Keratinocyte (primary cell): ENCODE data around the gene LMNTD1. TPM values are rescaled to one million over a fixed set of nuclear protein-coding genes. Genes with fewer than 3 reads are reported as not detected.

Experiments used
- DNase-seq: peaks from one replicate; pipeline ENCODE4 v3.0.0-alpha.2; 2011; ENCODE audit warnings: low read depth, missing footprints, low spot score
- FAIRE-seq: peaks from 2 replicates; lab custom pipeline; 2011; peaks lifted over from hg19 to GRCh38; lab: Jason Lieb, UNC
- H2AFZ ChIP-seq: 2 replicates; pipeline ENCODE4 v1.6.0; 2012; ENCODE audit warnings: low read length, control low read depth, inconsistent platforms; ENCODE audit not compliant: control insufficient read depth
- H3K27ac ChIP-seq: 2 replicates; pipeline ENCODE4 v1.5.1; 2011; ENCODE audit warnings: low read length; ENCODE audit not compliant: control insufficient read depth, insufficient read depth
- H3K27me3 ChIP-seq: 3 replicates; pipeline ENCODE4 v1.6.0; 2011; ENCODE audit warnings: low read length; ENCODE audit not compliant: control insufficient read depth, insufficient read depth; ENCODE audit errors: extremely low read depth
- H3K36me3 ChIP-seq, 2 experiments: 2 replicates in 1 of 2; 3 replicates in 1 of 2; pipeline ENCODE4 v1.5.1; 2011; ENCODE audit warnings: low read length in 2 of 2, mild to moderate bottlenecking in 1 of 2; ENCODE audit not compliant: control insufficient read depth in 2 of 2, insufficient read depth in 2 of 2; ENCODE audit errors: extremely low read depth in 1 of 2
- H3K4me1 ChIP-seq: 3 replicates; pipeline ENCODE4 v1.5.1; 2011; ENCODE audit warnings: low read length; ENCODE audit not compliant: control insufficient read depth, insufficient read depth; ENCODE audit errors: extremely low read depth
- H3K4me2 ChIP-seq: 3 replicates; pipeline ENCODE4 v1.6.0; 2011; ENCODE audit warnings: low read depth, low read length; ENCODE audit not compliant: control insufficient read depth, insufficient read depth; ENCODE audit errors: extremely low read depth
- H3K4me3 ChIP-seq, 3 experiments: fragments of 200-600 bp in 1 of 3; sonication (generic) in 1 of 3; 2 replicates in 2 of 3; 3 replicates in 1 of 3; pipeline ENCODE4 v1.5.1; 2011 to 2016; ENCODE audit warnings: low read length in 3 of 3, mild to moderate bottlenecking in 3 of 3, control low read depth in 2 of 3, inconsistent platforms in 1 of 3, low read depth in 1 of 3, mixed read lengths in 1 of 3, mixed run types in 1 of 3, moderate library complexity in 1 of 3; ENCODE audit not compliant: control insufficient read depth in 2 of 3, insufficient read depth in 2 of 3; ENCODE audit errors: extremely low read depth in 1 of 3
- H3K79me2 ChIP-seq: 2 replicates; pipeline ENCODE4 v1.6.0; 2012; ENCODE audit warnings: low read length; ENCODE audit not compliant: control insufficient read depth, insufficient read depth
- H3K9ac ChIP-seq: 3 replicates; pipeline ENCODE4 v1.6.0; 2011; ENCODE audit warnings: low read length; ENCODE audit not compliant: control insufficient read depth, insufficient read depth; ENCODE audit errors: extremely low read depth
- H3K9me1 ChIP-seq: 3 replicates; pipeline ENCODE4 v1.6.0; 2011; ENCODE audit warnings: low read length; ENCODE audit not compliant: control insufficient read depth, insufficient read depth; ENCODE audit errors: extremely low read depth
- H3K9me3 ChIP-seq: 2 replicates; pipeline ENCODE4 v1.5.1; 2012; ENCODE audit warnings: low read depth, low read length; ENCODE audit not compliant: control insufficient read depth
- H4K20me1 ChIP-seq: 3 replicates; pipeline ENCODE4 v1.6.0; 2011; ENCODE audit warnings: low read length; ENCODE audit not compliant: control insufficient read depth, insufficient read depth; ENCODE audit errors: extremely low read depth
- EZH2 ChIP-seq: IDR thresholded peaks from one replicate; pipeline ENCODE4 v1.6.1; 2012; ENCODE audit warnings: inconsistent platforms, mild to moderate bottlenecking, low read length, moderate library complexity
- dilution Hi-C: fragments of 300-500 bp; cut with MboI; formaldehyde crosslinking; loops from one replicate; pipeline ENCODE4 v1.7.0; 2020; ENCODE audit warnings: low sequenced_read_pairs; ENCODE audit not compliant: extremely low pct_ligation_motif_present
- polyA plus RNA-seq, 5 experiments: library from polyadenylated mRNA; depleted of rRNA in 3 of 5; stranded (reverse) in 3 of 5; stranded (forward) in 1 of 5; unstranded in 1 of 5; fragments of >200 nt; gene quantifications; 1 replicate in 1 of 5; 2 replicates in 3 of 5; 3 replicates in 1 of 5; pipeline versions ENCODE4 v1.2.1 to v1.2.3, GENCODE V29; 2011 to 2012; ENCODE audit warnings: missing spikeins in 2 of 5, low read depth in 1 of 5, low replicate concordance in 1 of 5
- TF ChIP-seq, protein P1 (sequence below), 3 experiments: IDR thresholded peaks in 1 of 3; conservative IDR thresholded peaks in 1 of 3; optimal IDR thresholded peaks in 1 of 3; 2 replicates in 2 of 3; 3 replicates in 1 of 3; pipeline versions ENCODE3 to v1.5.1; 2011; ENCODE audit warnings: low read length in 3 of 3, mild to moderate bottlenecking in 3 of 3, moderate library complexity in 2 of 3, control low read depth in 1 of 3, inconsistent platforms in 1 of 3; ENCODE audit not compliant: insufficient read depth in 2 of 3; ENCODE audit errors: extremely low read depth in 1 of 3

The LMNTD1 gene
- polyA plus RNA-seq, 1 donor (not counting 4 experiments of a cell fraction or from before 2014, with no cell fraction given) = 0.42 TPM

DNA sequence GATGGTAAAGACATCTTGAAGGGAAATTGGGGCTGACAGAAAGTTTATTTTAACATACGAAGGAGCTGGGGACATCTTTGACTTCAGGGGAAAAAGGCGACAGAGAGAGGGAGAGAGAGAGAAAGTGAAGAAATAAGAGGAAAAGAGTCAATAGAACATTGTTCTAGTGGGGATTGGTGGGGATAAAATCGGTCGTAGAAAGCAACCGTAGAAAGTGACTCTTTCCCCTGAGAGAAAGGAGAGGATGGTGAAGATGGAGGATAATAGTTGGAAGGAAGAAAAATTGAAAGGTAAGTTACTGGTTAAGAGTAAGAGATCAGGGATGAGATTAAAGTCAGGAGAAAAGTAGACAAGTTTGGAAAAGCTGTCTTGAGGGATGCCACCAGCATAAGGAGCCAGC, 75.9 kb downstream of the LMNTD1 start:
- no peak overlapping the region for H3K4me2 ChIP-seq
- no peaks in the 10 kb centered on the region for H3K9me3 ChIP-seq
- H3K9ac ChIP-seq = no peak overlapping the region
- no peak overlapping the region for H3K27ac ChIP-seq
- TF ChIP-seq EZH2 = no peak
- TF ChIP-seq, protein P1, sequence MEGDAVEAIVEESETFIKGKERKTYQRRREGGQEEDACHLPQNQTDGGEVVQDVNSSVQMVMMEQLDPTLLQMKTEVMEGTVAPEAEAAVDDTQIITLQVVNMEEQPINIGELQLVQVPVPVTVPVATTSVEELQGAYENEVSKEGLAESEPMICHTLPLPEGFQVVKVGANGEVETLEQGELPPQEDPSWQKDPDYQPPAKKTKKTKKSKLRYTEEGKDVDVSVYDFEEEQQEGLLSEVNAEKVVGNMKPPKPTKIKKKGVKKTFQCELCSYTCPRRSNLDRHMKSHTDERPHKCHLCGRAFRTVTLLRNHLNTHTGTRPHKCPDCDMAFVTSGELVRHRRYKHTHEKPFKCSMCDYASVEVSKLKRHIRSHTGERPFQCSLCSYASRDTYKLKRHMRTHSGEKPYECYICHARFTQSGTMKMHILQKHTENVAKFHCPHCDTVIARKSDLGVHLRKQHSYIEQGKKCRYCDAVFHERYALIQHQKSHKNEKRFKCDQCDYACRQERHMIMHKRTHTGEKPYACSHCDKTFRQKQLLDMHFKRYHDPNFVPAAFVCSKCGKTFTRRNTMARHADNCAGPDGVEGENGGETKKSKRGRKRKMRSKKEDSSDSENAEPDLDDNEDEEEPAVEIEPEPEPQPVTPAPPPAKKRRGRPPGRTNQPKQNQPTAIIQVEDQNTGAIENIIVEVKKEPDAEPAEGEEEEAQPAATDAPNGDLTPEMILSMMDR (optimal IDR thresholded peaks at IDR 0.05 in 1 of 3, IDR thresholded peaks at IDR 0.05 in 1 of 3, conservative IDR thresholded peaks at IDR 0.05 in 1 of 3; ENCODE audit: extremely low read depth in 1 of 3, insufficient read depth in 2 of 3, low read length in 3 of 3) = no peak
- H2AFZ ChIP-seq = no peak overlapping the region
- no peaks in the 10 kb centered on the region for H3K9me1 ChIP-seq
- no peaks in the 10 kb centered on the region for H3K36me3 ChIP-seq
- H3K4me1 ChIP-seq = no peaks in the 10 kb centered on the region
- no peaks in the 10 kb centered on the region for H3K27me3 ChIP-seq
- H4K20me1 ChIP-seq = no peaks in the 10 kb centered on the region
- DNase-seq (no peak), FAIRE-seq (no peak)
- dilution Hi-C loops = no loop called here
- H3K79me2 ChIP-seq = no peaks in the 10 kb centered on the region
- H3K4me3 ChIP-seq = no peak overlapping the region

DNA sequence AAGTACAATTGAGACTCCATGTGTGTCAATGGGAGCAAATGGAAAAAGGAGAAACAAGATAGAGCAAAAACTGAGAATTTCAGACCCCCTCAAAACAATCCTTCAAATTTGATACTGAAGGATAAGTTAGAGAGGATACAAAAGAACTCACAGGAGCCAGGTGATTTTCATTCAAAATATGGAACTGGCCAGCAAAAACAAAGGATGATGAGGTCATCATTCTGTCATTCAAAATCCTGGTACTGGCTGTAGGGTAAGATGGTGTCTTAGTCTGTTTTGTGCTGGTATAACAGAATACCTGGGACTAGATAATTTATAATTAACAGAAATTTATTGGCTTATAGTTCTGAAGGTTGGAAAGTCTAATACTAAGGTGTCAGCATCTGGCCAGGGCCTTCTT, 80.6 kb downstream of the LMNTD1 start:
- Histone ChIP-seq H3K4me1 (no peaks in the 10 kb centered on the region), H2AFZ (no peak overlapping the region), H3K9me3 (no peaks in the 10 kb centered on the region), H3K27ac (no peak overlapping the region), H3K4me2 (no peak overlapping the region), H3K79me2 (no peaks in the 10 kb centered on the region), H3K9me1 (no peaks in the 10 kb centered on the region), H3K9ac (no peak overlapping the region), H3K36me3 (no peaks in the 10 kb centered on the region), H4K20me1 (no peaks in the 10 kb centered on the region), H3K4me3 (no peak overlapping the region), H3K27me3 (no peaks in the 10 kb centered on the region)
- TF ChIP-seq, protein P1 (optimal IDR thresholded peaks at IDR 0.05 in 1 of 3, IDR thresholded peaks at IDR 0.05 in 1 of 3, conservative IDR thresholded peaks at IDR 0.05 in 1 of 3; ENCODE audit: extremely low read depth in 1 of 3, insufficient read depth in 2 of 3, low read length in 3 of 3) = no peak
- no peak for TF ChIP-seq EZH2
- FAIRE-seq (no peak), DNase-seq (no peak)
- dilution Hi-C loops = no loop called here
